SK-N-SH (cell line): ENCODE data around the gene MST1. TPM values are rescaled to one million over a fixed set of nuclear protein-coding genes. Genes with fewer than 3 reads are reported as not detected.

Experiments used
- CTCF ChIA-PET: fragments of 300-600, 350-600 bp; formaldehyde crosslinking; extraction: SDS; loops from one replicate; lab custom pipeline; 2021; lab: Yijun Ruan, JAX
- POLR2A ChIA-PET: fragments of 350-600 bp; sonication (Branson Sonifier 250); formaldehyde crosslinking; extraction: SDS; loops from one replicate; lab custom pipeline; 2020; ENCODE audit warnings: antibody characterized with exemption, inconsistent platforms; lab: Yijun Ruan, JAX
- DNase-seq: peaks from one replicate; pipeline ENCODE4 v3.0.0; 2012
- H2AFZ ChIP-seq: fragments of 200-600 bp; sonication (generic); 2 replicates; pipeline ENCODE4 v1.8.1; 2016; ENCODE audit warnings: antibody characterized with exemption, mild to moderate bottlenecking, low read depth
- H3F3A ChIP-seq: fragments of 200-600 bp; sonication (generic); replicated peaks from 2 replicates; pipeline ENCODE3; 2016; ENCODE audit warnings: antibody characterized with exemption, mild to moderate bottlenecking; ENCODE audit not compliant: insufficient read depth
- H3K27ac ChIP-seq, 2 experiments: fragments of 200-500 bp in 1 of 2; fragments of 200-600 bp in 1 of 2; sonication (Bioruptor generic) in 1 of 2; sonication (generic), shearing (Covaris generic) in 1 of 2; 2 replicates each; pipeline versions ENCODE4 v1.5.1 to v1.6.1; 2014 to 2016; ENCODE audit warnings: low read depth in 2 of 2, inconsistent platforms in 1 of 2, low read length in 1 of 2, mild to moderate bottlenecking in 1 of 2, mixed read lengths in 1 of 2
- H3K27me3 ChIP-seq: fragments of 200-600 bp; sonication (generic), shearing (Covaris generic); 2 replicates; pipeline ENCODE4 v1.6.1; 2016; ENCODE audit warnings: mixed run types; ENCODE audit not compliant: insufficient read depth
- H3K36me3 ChIP-seq, 2 experiments: fragments of 200-500 bp in 1 of 2; fragments of 200-600 bp in 1 of 2; sonication (Bioruptor generic) in 1 of 2; sonication (generic) in 1 of 2; replicated peaks in 1 of 2; 2 replicates each; pipeline versions ENCODE3 to v1.5.1; 2014 to 2016; ENCODE audit warnings: low read length in 1 of 2, mild to moderate bottlenecking in 1 of 2; ENCODE audit not compliant: insufficient read depth in 2 of 2, control insufficient read depth in 1 of 2
- H3K4me1 ChIP-seq, 2 experiments: fragments of 200-500 bp in 1 of 2; fragments of 200-600 bp in 1 of 2; sonication (Bioruptor generic) in 1 of 2; sonication (generic), shearing (Covaris generic) in 1 of 2; 2 replicates each; pipeline versions ENCODE4 v1.5.1 to v1.6.1; 2014 to 2016; ENCODE audit warnings: low read depth in 1 of 2, low read length in 1 of 2, mixed run types in 1 of 2; ENCODE audit not compliant: insufficient read depth in 2 of 2, control insufficient read depth in 1 of 2
- H3K4me2 ChIP-seq: fragments of 200-600 bp; sonication (generic), shearing (Covaris generic); 2 replicates; pipeline ENCODE4 v1.6.1; 2017; ENCODE audit warnings: mixed run types
- H3K4me3 ChIP-seq, 2 experiments: fragments of 200-500 bp in 1 of 2; fragments of 200-600 bp in 1 of 2; sonication (Bioruptor generic) in 1 of 2; sonication (generic), shearing (Covaris generic) in 1 of 2; 2 replicates each; pipeline versions ENCODE4 v1.5.1 to v1.8.1; 2014 to 2016; ENCODE audit warnings: low read depth in 2 of 2, inconsistent platforms in 1 of 2, low read length in 1 of 2, mild to moderate bottlenecking in 1 of 2, mixed read lengths in 1 of 2, moderate library complexity in 1 of 2
- H3K79me2 ChIP-seq: fragments of 200-600 bp; sonication (generic); 2 replicates; pipeline ENCODE4 v1.8.1; 2017; ENCODE audit warnings: mild to moderate bottlenecking; ENCODE audit not compliant: insufficient read depth
- H3K9ac ChIP-seq: fragments of 200-600 bp; sonication (generic); 2 replicates; pipeline ENCODE4 v1.6.1; 2017; ENCODE audit warnings: mixed run types
- H3K9me2 ChIP-seq: fragments of 200-600 bp; sonication (generic); 2 replicates; pipeline ENCODE4 v1.6.1; 2017; ENCODE audit warnings: mixed run types
- H3K9me3 ChIP-seq: fragments of 200-600 bp; sonication (generic); 2 replicates; pipeline ENCODE4 v1.6.1; 2017; ENCODE audit warnings: mixed run types, mild to moderate bottlenecking, moderate library complexity
- H4K20me1 ChIP-seq: fragments of 200-600 bp; sonication (generic); 2 replicates; pipeline ENCODE4 v1.6.1; 2017; ENCODE audit warnings: mild to moderate bottlenecking, mixed run types; ENCODE audit not compliant: insufficient read depth
- CHD2 ChIP-seq: fragments of 150-350 bp; IDR thresholded peaks from 2 replicates; pipeline ENCODE4 v1.6.1; 2018; ENCODE audit warnings: low read length; ENCODE audit not compliant: partially characterized antibody
- ELF1 ChIP-seq: IDR thresholded peaks from 2 replicates; pipeline ENCODE4 v1.4.0; 2012
- EZH2phosphoT487 ChIP-seq: fragments of 200-600 bp; sonication (generic); IDR thresholded peaks from 2 replicates; pipeline ENCODE4 v1.6.1; 2017; ENCODE audit warnings: low read depth, mixed run types, mild to moderate bottlenecking, antibody characterized with exemption, moderate library complexity, borderline replicate concordance
- GABPA ChIP-seq: IDR thresholded peaks from 2 replicates; pipeline ENCODE4 v1.4.0; 2012; ENCODE audit warnings: low read depth, mild to moderate bottlenecking
- GATA2 ChIP-seq: sonication (generic); formaldehyde crosslinking; IDR thresholded peaks from 2 replicates; pipeline ENCODE4 v1.5.0; 2020; ENCODE audit warnings: mild to moderate bottlenecking, missing genetic modification reagents
- JUND ChIP-seq: IDR thresholded peaks from 2 replicates; pipeline ENCODE4 v1.4.0; 2012
- MEF2A ChIP-seq: IDR thresholded peaks from 2 replicates; pipeline ENCODE4 v1.4.0; 2012; ENCODE audit warnings: low read depth, borderline replicate concordance
- NRF1 ChIP-seq: IDR thresholded peaks from 2 replicates; pipeline ENCODE4 v1.6.1; 2012; ENCODE audit warnings: low read depth, mild to moderate bottlenecking, low read length
- POLR2AphosphoS5 ChIP-seq: IDR thresholded peaks from 2 replicates; pipeline ENCODE4 v1.6.1; 2012; ENCODE audit warnings: low read depth, low read length
- RAD21 ChIP-seq: IDR thresholded peaks from 2 replicates; pipeline ENCODE4 v1.6.1; 2012; ENCODE audit warnings: mild to moderate bottlenecking, low read length
- RCOR1 ChIP-seq: fragments of 150-350 bp; IDR thresholded peaks from 2 replicates; pipeline ENCODE4 v1.6.1; 2017; ENCODE audit warnings: antibody characterized with exemption, low read length
- RFX5 ChIP-seq: IDR thresholded peaks from 2 replicates; pipeline ENCODE4 v1.6.1; 2012; ENCODE audit warnings: mild to moderate bottlenecking, improper control_type of control experiment, low read length
- RXRA ChIP-seq: IDR thresholded peaks from 2 replicates; pipeline ENCODE4 v1.4.0; 2012; ENCODE audit warnings: low read depth, mild to moderate bottlenecking, borderline replicate concordance
- SIN3A ChIP-seq: IDR thresholded peaks from 2 replicates; pipeline ENCODE4 v1.6.1; 2012; ENCODE audit warnings: low read depth, mild to moderate bottlenecking, low read length, moderate library complexity, borderline replicate concordance
- TAF1 ChIP-seq: IDR thresholded peaks from 2 replicates; pipeline ENCODE4 v1.6.1; 2012; ENCODE audit warnings: low read depth, mild to moderate bottlenecking, low read length, moderate library complexity, borderline replicate concordance
- TEAD4 ChIP-seq: IDR thresholded peaks from 2 replicates; pipeline ENCODE4 v1.4.0; 2012; ENCODE audit warnings: mild to moderate bottlenecking, borderline replicate concordance; ENCODE audit not compliant: insufficient read depth
- YY1 ChIP-seq: IDR thresholded peaks from 2 replicates; pipeline ENCODE4 v1.4.0; 2012; ENCODE audit warnings: low read depth, mild to moderate bottlenecking
- WGBS: methylation state at CpG from one replicate; pipeline ENCODE4 v1.1.6; 2017; ENCODE audit warnings: low lambda C conversion rate; 5-methylcytosine and 5-hydroxymethylcytosine counted together
- polyA plus RNA-seq, 3 experiments: library from polyadenylated mRNA; depleted of rRNA; stranded (reverse); fragments of >200 nt; gene quantifications; 2 replicates each; pipeline ENCODE4 v1.2.3, GENCODE V29; 2012
- TF ChIP-seq, protein P1 (sequence below): IDR thresholded peaks from 2 replicates; pipeline ENCODE4 v1.4.0; 2012; ENCODE audit warnings: low read depth
- TF ChIP-seq, protein P2 (sequence below): fragments of 150-350 bp; IDR thresholded peaks from 2 replicates; pipeline ENCODE4 v1.6.1; 2017; ENCODE audit warnings: antibody characterized with exemption, low read length, low read depth, borderline replicate concordance
- TF ChIP-seq, protein P3 (sequence below): IDR thresholded peaks from 2 replicates; pipeline ENCODE4 v1.4.0; 2012; ENCODE audit warnings: low read depth, borderline replicate concordance
- TF ChIP-seq, protein P4 (sequence below): fragments of 150-350 bp; IDR thresholded peaks from 2 replicates; pipeline ENCODE4 v1.6.1; 2016; ENCODE audit warnings: mild to moderate bottlenecking, low read depth, low read length

Gene MST1
- polyA plus RNA-seq, 1 of the 3 experiments (the other 2 are of a cell fraction), result 35.1 TPM

DNA sequence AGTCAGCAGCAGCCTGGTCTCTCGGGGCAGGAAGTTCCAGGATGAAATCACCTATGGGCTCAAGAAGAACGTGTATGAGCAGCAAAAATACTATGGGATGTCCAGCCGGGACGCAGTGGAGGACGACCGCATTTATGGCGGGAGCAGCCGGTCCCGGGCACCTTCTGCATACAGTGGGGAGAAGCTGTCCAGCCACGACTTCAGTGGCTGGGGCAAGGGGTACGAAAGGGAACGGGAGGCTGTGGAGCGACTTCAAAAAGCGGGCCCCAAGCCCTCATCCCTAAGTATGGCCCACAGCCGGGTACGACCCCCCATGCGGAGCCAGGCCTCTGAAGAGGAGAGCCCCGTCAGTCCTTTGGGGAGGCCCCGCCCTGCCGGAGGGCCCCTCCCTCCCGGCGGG is 27.3 kb downstream of the MST1 start:
- H3K27me3 ChIP-seq, result no peaks in the 10 kb centered on the region
- no peak overlapping the region for H3K27ac ChIP-seq
- no peaks in the 10 kb centered on the region for H3K36me3 ChIP-seq
- no peak overlapping the region for H3K4me3 ChIP-seq
- H3K4me1 ChIP-seq, result peaks cover 0 to 4% of the 10 kb centered on the region in 2 experiments; a peak in 1 of 4 replicates
- WGBS, result 83% methylated on average over 17 of the region's 22 CpGs
- H3K9ac ChIP-seq, result no peak overlapping the region
- H3K9me2 ChIP-seq, result no peaks in the 10 kb centered on the region
- TF ChIP-seq JUND (no peak), GABPA (no peak), RXRA (no peak), EZH2phosphoT487 (no peak)
- TF ChIP-seq, protein P1, sequence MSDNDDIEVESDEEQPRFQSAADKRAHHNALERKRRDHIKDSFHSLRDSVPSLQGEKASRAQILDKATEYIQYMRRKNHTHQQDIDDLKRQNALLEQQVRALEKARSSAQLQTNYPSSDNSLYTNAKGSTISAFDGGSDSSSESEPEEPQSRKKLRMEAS, result no peak
- CTCF ChIA-PET, result interaction anchor here (3.1 to 5.3 kb wide), 2 partner anchors 10 to 122 kb away, joined by 20 to 57 read pairs; no protein-coding TSS in a partner anchor
- H3K4me2 ChIP-seq, result no peak overlapping the region
- no peak overlapping the region for H2AFZ ChIP-seq
- H4K20me1 ChIP-seq, result no peaks in the 10 kb centered on the region
- POLR2A ChIA-PET, result no interaction called here
- H3K79me2 ChIP-seq, result no peaks in the 10 kb centered on the region
- no peak for DNase-seq
- H3F3A ChIP-seq, result no peaks in the 10 kb centered on the region
- H3K9me3 ChIP-seq, result no peaks in the 10 kb centered on the region

DNA sequence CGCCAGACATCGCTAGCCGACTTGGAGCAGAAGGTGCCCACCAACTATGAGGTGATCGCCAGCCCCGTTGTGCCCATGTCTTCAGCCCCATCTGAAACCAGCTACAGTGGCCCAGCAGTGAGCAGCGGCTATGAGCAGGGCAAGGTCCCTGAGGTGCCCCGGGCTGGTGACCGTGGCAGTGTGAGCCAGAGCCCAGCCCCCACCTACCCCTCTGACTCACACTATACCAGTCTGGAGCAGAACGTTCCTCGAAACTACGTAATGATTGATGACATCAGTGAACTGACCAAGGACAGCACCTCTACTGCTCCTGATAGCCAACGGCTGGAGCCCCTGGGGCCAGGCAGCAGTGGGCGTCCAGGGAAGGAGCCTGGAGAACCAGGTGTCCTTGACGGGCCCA is 28.0 kb downstream of the MST1 start:
- WGBS, result 100% methylated on average over 2 of the region's 14 CpGs
- DNase-seq, result no peak
- H3K4me3 ChIP-seq, result no peak overlapping the region
- no peaks in the 10 kb centered on the region for H3K27me3 ChIP-seq
- H3K36me3 ChIP-seq, result no peaks in the 10 kb centered on the region
- no peaks in the 10 kb centered on the region for H3K9me2 ChIP-seq
- H3K27ac ChIP-seq, result no peak overlapping the region
- H3K79me2 ChIP-seq, result no peaks in the 10 kb centered on the region
- H3K9ac ChIP-seq, result no peak overlapping the region
- no peaks in the 10 kb centered on the region for H3K9me3 ChIP-seq
- H3K4me1 ChIP-seq, result peaks cover 0 to 4% of the 10 kb centered on the region in 2 experiments; a peak in 1 of 4 replicates
- ChIA-PET CTCF (interaction anchor here (1.3 to 3.1 kb wide), 3 partner anchors 10 to 122 kb away, joined by 5 to 20 read pairs (median 15); no protein-coding TSS in a partner anchor), POLR2A (no interaction called here)
- H3F3A ChIP-seq, result no peaks in the 10 kb centered on the region
- TF ChIP-seq NRF1, result no peak
- no peak for TF ChIP-seq POLR2AphosphoS5
- TF ChIP-seq TAF1, result no peak
- no peak for TF ChIP-seq MEF2A
- TF ChIP-seq SIN3A, result no peak
- no peak for TF ChIP-seq CHD2
- no peak for TF ChIP-seq RCOR1
- TF ChIP-seq, protein P2, sequence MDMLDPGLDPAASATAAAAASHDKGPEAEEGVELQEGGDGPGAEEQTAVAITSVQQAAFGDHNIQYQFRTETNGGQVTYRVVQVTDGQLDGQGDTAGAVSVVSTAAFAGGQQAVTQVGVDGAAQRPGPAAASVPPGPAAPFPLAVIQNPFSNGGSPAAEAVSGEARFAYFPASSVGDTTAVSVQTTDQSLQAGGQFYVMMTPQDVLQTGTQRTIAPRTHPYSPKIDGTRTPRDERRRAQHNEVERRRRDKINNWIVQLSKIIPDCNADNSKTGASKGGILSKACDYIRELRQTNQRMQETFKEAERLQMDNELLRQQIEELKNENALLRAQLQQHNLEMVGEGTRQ, result no peak
- TF ChIP-seq, protein P3, sequence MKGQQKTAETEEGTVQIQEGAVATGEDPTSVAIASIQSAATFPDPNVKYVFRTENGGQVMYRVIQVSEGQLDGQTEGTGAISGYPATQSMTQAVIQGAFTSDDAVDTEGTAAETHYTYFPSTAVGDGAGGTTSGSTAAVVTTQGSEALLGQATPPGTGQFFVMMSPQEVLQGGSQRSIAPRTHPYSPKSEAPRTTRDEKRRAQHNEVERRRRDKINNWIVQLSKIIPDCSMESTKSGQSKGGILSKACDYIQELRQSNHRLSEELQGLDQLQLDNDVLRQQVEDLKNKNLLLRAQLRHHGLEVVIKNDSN, result no peak
- TF ChIP-seq, protein P4, sequence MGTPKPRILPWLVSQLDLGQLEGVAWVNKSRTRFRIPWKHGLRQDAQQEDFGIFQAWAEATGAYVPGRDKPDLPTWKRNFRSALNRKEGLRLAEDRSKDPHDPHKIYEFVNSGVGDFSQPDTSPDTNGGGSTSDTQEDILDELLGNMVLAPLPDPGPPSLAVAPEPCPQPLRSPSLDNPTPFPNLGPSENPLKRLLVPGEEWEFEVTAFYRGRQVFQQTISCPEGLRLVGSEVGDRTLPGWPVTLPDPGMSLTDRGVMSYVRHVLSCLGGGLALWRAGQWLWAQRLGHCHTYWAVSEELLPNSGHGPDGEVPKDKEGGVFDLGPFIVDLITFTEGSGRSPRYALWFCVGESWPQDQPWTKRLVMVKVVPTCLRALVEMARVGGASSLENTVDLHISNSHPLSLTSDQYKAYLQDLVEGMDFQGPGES, result no peak
- no peak for TF ChIP-seq RFX5
- no peak for TF ChIP-seq ELF1
- no peak for TF ChIP-seq TEAD4
- no peak for TF ChIP-seq GABPA
- TF ChIP-seq RAD21, result no peak
- TF ChIP-seq GATA2 (CRISPR knock-in tag), result no peak
- TF ChIP-seq YY1, result no peak
- no peak for TF ChIP-seq EZH2phosphoT487
- no peaks in the 10 kb centered on the region for H4K20me1 ChIP-seq
- H2AFZ ChIP-seq, result no peak overlapping the region
- H3K4me2 ChIP-seq, result no peak overlapping the region
